NOMO-1 (cell line): Measurements from ENCODE around the gene MMP25.
A peak's percentile ranks its signal among the peaks of the same experiment; 100 is the strongest.

Experiments used
- DNase-seq, 2 experiments: peaks; one replicate each; lab custom pipeline; 2025; ENCODE audit not compliant: unreplicated experiment in 2 of 2; lab: John Stamatoyannopoulos, UW

The MMP25 gene

DNA sequence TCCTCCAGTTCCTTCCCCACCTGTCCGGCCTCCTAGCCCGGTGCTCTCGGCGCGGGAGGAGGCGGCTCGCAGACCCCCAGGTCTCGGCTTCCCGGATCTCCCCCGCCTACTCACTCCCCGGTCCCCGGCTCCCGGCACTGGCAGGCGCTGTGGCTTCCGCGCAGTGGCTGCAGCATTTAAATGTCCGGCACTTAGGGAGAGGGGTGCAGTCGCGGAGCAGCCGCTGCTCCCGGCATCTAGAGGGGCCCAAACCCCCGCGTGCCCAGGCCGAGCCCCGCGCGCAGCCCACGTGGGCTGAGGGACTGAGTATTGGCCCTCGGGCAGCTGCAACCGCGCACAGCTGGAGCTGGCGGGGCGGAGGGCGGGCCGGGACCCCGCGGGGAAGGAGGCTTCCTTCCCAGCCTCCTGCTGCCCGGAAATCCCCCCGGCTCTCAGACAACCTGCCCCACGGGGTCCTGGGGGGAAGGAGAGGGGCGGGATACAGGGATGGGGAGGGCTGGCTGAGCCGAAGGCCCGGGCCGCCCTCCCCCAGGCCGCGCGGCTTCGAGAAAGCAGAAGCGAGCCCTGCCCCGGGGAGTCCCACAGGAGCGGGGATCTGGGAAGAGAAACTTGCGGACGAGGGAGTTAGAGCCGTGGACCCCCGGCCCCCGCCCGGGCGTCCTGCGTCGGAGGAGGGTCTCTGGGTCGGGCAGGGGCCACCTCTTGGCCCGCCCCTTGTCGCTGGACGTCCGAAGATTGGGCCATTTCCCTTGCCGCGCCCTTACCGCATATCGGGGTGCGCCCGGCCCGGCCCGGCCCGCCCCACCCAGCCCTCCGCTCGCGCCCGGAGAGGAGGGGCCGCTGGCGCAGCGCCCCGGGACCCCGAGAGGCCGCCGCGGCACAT lies at the start of gene MMP25:
Gene MMP25, plus strand, starts transcription at position 804 of the 883 bp plus-strand sequence. CDS start 357 bp downstream, outside the sequence.
- peak in 1 of 2 experiments; percentile 36 for DNase-seq

GRCh38 chr16:2999929-3000328 lies 46.4 kb upstream of the MMP25 start:
- DNase-seq, result no peak

- no peak for DNase-seq
These were observed 45.8 kb upstream of the MMP25 start for GRCh38 chr16:3000540-3000939.

DNA sequence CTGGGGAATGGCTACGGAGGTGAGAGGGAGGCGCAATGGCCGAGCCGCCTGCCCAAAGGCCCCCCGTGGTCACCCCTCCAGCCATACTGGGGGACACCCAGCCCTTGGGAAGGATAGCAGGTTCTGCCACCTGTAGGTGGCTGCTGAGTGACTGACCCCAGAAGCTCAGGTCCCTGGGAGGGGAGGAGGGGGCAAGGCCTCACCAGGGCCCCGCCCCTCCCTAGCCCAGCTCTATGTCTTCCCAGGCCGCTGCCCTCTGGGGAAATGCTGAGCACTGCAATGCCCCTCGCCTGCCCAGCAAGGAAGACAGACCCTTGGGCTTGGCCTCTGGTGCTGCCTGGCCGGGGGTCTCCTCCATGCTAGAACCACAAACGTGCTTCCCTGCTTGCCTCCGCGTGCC lies 45.0 kb upstream of the MMP25 start:
- DNase-seq, result no peak

DNA sequence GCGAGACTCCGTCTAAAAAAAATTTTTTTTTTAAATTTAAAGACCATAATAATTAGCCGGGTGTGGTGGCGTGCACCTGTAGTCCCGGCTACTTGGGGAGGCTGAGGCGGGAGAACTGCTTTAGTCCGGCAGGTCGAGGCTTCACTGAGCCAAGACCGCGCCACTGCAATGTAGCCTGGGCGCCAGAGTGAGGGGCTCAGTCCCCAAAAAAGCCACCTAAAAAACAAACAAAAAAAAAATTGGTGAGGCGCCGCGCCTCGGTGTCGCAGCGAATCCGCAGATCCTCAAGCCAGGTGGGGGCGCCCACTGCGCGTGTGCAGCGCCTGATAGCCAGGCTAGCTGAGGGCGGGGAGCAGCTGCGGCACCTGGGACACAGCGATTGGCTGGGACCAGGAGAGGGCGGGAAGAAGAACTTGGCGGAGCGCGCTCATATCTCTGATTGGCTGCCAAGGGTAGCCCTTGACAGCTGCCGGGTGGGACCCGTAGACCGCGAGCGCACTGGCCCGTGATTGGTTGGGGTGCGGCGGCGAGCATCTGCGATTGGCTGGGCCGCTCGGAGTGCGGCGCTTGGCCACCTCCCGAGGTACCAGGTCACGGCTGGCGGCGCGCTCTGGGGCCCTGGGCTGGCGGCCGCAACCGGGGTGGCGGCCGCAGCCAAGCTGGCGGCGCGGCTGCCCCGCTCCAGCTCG lies 42.6 kb upstream of the MMP25 start:
- DNase-seq, result peak; percentile 99

DNA sequence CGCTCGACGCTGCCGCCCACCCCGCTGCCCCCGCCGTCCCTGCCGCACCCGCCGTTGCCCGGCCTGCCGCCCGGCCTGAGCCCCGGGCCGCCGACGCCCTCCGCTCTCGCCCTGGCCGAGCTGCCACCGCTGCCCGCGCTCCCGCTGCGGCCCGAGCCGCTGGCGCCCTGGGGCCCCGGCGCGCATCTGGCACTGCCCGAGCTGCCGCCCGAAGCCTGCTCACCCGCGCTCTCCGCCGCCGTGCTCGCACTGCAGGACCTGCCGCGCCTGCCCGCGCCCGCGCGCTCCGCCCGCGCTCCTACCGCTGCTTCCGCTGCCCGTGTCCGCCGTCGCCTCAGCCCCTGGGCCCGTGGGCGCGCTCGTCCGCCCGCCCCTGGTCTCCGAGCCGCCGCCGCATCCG lies 42.0 kb upstream of the MMP25 start:
- no peak for DNase-seq

DNA sequence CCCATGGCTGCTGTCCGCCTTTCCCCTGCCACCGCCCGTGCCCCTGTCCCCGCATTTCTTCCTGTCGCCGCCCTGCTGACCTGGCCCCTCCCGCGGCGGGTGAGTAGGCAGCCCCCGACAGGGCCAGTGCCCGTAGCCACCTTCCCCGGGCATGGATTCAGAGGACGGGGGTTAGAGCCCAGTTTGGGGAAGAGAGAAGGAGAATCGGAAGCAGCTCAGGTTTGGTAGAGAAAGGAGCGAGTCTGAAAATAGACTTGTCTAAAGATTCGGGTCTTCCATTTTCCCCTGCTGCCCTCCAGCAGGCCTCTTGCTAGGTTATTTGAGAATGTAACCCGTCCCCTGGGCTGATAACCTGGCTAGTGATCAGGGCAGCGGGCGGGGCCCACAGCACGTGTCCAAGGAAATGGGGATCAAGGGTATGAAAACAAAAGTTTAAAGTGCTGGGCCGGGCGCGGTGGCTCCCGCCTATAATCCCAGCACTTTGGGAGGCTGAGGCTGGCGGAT lies 41.5 kb upstream of the MMP25 start:
- peak; percentile 25 to 26 for DNase-seq

DNA sequence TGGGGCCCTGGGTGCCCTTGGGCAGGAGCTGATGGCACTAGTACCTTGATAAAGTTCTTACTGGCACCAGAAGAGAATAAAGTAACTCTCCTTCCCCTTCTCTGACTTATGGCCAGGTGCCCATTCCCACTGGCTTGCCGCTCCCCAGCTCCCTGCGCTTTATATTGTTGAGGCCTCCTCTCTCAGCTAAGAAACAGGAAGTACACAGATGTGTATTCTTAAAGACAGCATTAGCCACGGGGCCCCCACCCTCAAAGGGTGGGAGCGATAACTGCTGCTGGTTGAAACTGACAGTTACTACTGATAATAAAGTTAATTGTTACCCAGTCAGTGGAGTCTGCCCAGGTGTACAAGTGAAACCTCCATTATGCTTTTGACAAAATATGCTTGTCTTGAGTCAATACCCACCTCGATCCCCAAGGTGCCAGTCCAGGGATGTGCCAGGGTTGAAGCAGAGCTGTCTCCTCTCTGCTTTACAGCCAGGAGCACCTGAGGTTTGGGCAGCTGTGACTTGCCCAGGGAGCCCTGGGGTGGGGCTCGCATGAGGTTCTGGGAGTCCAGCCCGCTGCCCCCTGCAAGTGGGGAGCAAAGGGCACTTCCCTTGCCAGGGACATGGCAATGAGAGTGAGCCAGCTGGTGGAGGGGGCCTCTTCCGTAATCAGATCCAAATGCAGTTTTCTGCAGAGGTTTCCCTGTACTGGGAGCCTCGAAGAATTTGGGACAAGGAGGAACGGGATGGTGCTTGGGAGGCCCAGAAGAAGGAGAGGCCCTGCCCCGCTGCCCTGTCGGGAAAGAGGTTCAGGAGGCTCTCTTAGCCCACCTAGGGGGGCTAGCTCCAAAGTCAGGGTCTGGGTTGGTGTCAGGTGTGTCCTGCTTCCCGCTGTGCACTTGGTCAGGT lies 39.1 kb upstream of the MMP25 start:
- peak; percentile 57 to 62 for DNase-seq

GRCh38 chr16:3007957-3008689 lies 38.2 kb upstream of the MMP25 start:
- DNase-seq, result peak; percentile 35 to 80

DNA sequence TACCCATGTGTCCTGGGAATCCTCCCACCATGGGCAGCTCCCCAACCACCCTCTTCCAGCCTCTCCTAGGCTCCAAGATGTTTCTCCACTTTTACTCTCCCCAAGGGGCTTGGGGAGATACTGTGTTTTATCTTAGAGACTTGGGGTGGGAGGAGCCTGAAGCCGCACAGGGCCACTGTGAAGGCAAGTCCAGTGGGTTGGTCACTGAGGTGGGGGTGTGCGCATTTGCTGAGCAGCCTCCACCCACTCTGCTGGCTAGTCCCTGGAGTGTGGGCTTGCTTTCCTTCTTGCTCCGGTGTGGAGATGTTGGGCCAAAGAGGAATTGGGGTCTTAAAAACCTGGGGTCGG lies 37.7 kb upstream of the MMP25 start:
- DNase-seq, result no peak

DNA sequence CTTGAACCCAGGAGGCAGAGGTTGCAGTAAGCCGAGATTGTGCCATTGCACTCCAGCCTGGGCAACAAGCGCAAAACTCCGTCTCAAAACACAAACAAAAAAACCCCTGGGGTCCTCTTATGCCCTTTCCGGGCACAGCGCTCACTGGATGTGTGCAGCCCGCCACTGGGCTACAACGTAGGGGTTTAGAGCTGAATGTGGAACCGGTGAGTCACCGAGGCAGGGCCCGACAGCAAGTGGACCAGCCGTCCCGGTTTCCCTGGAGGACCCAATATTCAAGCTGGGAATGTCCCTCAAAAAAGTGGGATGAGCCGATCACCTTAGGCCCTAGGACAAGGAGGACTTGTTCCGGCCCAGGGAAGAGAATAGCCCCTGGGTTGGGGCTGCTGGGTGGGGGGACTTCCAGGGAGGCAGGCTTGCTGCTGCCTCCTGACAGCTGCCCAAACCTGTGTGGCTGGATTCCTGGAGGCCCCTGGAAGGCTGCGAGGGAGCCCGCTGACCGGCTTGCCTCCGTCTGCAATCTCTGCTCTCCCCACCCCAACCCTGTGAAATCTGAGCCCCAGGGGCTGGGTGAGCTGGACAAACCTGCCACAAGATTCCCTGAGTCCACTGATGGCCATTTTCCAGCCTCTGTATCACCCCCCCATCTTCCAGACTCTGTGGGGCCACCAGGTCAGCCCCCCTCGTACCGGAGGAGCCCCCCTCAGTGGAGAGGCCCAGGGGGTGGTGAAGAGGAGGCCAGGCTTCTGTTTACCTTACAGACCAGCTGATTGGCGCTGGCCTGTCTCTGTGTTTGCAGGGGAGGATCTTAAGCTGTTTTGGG lies 36.6 kb upstream of the MMP25 start:
- DNase-seq, result no peak

DNA sequence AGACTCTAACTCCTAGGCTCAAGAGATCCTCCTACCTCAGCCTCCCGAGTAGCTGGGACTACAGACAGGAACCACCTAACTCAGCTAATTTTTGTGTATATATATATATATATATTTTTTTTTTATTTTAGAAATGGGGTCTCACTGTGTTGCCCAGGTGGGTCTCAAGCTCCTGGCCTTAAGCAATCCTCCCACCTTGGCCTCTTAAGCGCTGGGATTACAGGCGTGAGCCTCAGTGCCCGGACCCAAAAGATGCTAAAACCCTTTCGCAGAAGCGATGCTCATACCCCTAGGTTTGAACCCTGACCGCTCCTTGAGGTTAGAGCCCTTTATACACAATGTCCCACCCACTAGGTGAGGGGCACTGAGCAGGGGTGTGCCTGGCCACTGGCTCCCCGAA lies 35.9 kb upstream of the MMP25 start:
- DNase-seq, result no peak

- no peak for DNase-seq
These were observed 34.1 kb upstream of the MMP25 start for GRCh38 chr16:3012246-3012645.

- DNase-seq, result no peak
These were observed 33.4 kb upstream of the MMP25 start, which contains the start of gene CLDN9 for GRCh38 chr16:3012828-3013420. Gene CLDN9, plus strand, starts transcription at chr16:3012923. Its CDS starts 440 bp downstream, at chr16:3013363.

DNA sequence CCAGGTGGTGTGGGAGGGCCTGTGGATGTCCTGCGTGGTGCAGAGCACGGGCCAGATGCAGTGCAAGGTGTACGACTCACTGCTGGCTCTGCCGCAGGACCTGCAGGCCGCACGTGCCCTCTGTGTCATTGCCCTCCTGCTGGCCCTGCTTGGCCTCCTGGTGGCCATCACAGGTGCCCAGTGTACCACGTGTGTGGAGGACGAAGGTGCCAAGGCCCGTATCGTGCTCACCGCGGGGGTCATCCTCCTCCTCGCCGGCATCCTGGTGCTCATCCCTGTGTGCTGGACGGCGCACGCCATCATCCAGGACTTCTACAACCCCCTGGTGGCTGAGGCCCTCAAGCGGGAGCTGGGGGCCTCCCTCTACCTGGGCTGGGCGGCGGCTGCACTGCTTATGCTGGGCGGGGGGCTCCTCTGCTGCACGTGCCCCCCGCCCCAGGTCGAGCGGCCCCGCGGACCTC lies 32.8 kb upstream of the MMP25 start:
- no peak for DNase-seq

DNA sequence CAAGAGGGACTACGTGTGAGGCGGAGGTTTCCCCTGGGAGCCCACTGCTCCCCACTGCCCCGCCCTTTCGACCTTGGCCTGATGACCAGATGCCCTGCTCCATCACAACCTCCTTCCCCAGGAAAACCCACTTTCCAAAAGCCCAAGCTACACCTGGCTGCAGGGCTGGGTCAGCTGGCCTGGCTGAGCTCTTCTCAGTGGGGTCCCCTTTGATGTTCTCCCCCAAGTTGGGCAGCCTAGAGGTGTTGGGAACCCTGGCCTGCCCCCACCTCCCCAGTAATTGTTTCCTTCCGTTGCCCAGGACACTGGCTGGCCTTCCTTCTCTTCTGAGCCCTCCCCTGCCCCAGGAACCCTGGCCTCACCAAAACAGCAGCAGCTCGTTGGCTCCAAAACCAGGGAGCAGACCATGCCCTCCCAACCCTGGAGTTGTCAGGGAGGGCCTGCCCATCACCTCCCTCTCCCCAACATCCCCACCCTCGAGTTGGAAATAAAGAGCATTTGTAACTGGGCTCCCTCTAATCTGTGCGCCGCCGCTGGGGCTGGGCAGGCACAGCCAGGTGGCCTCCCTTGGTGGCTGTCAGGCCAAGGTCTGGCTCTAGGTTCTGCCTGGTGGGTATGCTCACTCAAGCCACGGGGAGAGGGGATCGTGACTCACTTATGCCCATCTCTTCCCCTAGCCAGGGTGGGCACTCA lies 32.2 kb upstream of the MMP25 start:
- no peak for DNase-seq

DNA sequence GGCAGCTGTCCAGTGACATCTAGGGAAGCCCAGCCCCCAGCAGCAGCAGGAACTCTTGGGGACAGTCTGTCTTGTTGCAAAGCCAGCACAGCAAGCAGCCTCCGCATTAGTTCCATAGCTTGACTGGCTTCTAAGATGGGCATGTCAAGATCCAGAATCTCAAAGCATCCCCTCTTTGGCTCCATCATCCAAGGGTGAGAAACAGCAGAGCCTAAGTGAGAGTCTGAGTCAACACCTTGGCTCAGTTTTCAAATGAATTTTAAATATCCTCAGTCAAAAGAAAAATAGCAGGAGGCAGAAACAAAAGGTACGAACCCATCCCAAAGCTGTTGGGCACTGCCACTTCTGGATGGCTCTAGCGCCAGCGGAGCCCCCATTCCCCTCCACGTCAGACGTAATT lies 31.4 kb upstream of the MMP25 start:
- no peak for DNase-seq

- DNase-seq, result no peak
These were observed 30.4 kb upstream of the MMP25 start for GRCh38 chr16:3015865-3016521.
